Measurements from ENCODE around the gene ZBTB40.

The ZBTB40 gene

DNA sequence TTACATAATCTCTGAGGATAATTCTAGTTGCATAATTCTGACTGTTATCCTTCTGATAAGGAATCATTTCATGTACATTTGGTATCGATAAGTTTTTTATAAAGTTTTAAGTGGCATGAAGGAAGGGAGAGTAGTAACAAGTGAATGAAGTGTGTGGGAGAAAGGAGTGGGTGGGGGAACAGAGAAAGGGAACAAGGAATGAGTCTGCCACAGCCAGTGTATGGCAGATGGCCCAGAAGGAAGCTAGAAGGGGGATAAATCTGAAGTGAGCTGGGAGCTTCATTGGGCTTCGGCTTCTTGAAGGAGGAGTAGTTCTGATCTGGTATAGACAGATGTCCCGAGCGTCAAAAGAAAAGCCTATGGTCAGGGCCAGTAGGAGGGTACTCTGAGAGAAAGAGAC, 18.6 kb downstream of the ZBTB40 start:
- TF ChIP-seq ZNF274 (IDR thresholded peaks at IDR 0.05; ENCODE audit: low read depth, low read length) = no peak
- no peak overlapping the region for H3K4me3 ChIP-seq (ENCODE audit: low read length)

DNA sequence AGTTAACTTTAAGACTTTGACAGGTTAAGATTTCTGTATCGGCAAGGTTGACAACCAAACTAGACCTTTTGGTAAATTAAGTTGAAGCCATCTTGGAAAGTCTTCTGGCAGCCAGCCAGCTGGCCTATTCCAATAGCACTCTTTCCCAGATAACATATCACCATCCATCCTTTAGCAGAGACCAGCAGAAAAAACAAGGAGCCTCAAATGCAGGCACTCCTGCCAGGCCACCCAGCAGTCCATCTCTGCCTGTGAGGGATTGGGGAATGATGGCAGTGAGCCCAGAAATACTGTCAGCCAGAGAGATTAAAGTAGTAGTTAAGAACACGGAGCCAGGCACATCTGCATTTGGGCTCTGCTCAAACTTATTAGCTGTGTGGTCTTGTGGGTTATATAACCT, 19.4 kb downstream of the ZBTB40 start:
- H3K4me3 ChIP-seq (ENCODE audit: low read length) = no peak overlapping the region
- no peak for TF ChIP-seq ZNF274 (IDR thresholded peaks at IDR 0.05; ENCODE audit: low read depth, low read length)

DNA sequence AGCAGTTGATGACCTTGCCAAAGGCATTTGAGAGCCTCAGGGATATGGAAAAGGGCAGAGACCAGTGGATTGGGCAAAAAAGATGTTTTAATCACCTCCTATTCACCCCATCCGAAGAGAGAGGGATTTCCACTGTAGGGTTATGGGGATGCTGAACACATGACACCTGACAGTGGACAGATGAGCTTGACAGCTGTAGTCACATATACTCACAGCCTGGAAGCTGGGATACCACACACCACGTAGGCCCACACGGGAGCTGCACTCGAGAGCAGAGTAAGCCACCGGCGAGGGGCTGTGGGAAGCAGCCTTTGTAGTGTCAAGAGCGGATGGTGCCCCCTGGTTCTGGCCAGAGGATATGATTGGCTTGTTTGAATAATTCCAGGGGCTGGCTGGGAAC, 20.0 kb downstream of the ZBTB40 start:
- TF ChIP-seq ZNF274 (IDR thresholded peaks at IDR 0.05; ENCODE audit: low read depth, low read length) = no peak

DNA sequence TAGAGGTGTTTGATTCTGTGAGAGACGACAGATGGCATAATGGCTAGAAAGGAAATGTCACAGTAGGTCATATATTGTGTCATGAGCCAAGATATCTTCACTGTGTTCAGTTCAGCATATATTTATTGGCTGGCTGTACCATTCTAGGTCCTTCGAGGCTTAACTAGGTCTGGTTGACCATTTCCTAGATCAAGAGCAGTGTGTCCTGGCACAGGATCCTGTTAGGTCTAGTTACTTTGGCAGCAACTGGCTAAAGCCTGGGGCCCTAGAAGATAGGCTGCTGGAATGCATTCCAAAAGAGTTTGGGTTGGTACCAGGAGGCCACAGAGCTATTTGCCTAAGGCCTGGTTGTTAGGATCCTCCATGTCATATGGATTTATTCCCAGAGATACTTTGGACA, 20.9 kb downstream of the ZBTB40 start:
- H3K4me3 ChIP-seq (ENCODE audit: low read length) = no peak overlapping the region
- no peak for TF ChIP-seq ZNF274 (IDR thresholded peaks at IDR 0.05; ENCODE audit: low read depth, low read length)

More for the DNA sequence above, 20.0 kb downstream of the ZBTB40 start:
- H3K4me3 ChIP-seq (ENCODE audit: low read length) = no peak overlapping the region

DNA sequence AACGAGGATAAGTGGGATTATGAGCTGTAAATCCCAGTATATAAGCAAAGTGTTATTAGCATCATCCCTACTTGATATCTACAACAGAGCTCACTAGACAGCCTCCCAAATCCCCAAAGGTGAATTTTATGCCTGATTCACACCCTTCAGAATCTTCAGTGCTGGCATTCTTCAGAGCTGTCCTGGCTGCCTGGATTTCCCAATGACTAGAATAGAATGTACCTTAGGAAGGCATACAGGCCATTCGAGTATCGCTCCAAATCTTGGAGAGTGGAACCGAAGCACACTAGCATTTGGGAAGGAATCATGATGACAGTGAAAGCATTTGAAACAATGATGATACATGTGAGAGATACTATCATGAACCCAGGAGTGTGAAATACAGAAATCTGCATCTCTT, 22.3 kb downstream of the ZBTB40 start:
- TF ChIP-seq ZNF274 (IDR thresholded peaks at IDR 0.05; ENCODE audit: low read depth, low read length) = no peak
- H3K4me3 ChIP-seq (ENCODE audit: low read length) = no peak overlapping the region

DNA sequence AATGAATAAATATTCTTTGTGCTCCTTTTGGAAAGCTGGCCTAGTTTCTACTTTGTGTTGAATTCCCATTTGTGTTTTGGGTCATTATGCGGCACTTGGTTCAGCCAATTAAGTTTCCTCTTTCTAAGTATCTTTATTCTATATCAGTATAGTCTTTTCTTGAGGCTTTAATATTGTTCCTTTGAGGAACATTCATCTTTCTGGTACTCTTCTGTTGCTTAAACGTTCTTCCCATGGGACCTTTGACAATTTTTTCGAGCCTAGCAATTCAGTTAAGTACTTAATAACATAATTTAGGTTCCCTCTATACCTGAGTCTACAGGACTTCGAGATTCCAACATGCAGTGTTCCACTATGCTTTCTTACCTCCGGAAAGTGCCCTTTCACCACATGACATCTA, 24.9 kb downstream of the ZBTB40 start:
- no peak for TF ChIP-seq ZNF274 (IDR thresholded peaks at IDR 0.05; ENCODE audit: low read depth, low read length)
- no peak overlapping the region for H3K4me3 ChIP-seq (ENCODE audit: low read length)

DNA sequence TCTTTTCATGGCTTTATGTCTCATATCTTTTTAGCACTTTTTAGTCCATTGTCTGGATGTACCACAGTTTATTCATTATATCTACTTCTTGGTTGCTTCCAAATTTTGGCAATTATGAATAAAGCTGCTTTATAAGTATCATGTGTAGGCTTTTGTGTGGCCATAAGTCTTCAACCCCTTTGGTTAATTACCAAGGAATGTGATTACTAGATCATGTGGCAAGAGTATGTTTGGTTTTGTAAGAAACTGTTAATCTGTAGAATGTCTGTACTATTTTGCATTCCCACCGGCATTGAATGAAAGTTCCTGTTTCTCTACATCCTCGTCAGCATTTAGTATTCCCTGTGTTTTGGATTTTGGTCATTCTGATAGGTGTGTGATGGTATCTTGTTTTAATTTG, 31.5 kb downstream of the ZBTB40 start:
- TF ChIP-seq ZNF274 (IDR thresholded peaks at IDR 0.05; ENCODE audit: low read depth, low read length) = no peak
- H3K4me3 ChIP-seq (ENCODE audit: low read length) = no peak overlapping the region

DNA sequence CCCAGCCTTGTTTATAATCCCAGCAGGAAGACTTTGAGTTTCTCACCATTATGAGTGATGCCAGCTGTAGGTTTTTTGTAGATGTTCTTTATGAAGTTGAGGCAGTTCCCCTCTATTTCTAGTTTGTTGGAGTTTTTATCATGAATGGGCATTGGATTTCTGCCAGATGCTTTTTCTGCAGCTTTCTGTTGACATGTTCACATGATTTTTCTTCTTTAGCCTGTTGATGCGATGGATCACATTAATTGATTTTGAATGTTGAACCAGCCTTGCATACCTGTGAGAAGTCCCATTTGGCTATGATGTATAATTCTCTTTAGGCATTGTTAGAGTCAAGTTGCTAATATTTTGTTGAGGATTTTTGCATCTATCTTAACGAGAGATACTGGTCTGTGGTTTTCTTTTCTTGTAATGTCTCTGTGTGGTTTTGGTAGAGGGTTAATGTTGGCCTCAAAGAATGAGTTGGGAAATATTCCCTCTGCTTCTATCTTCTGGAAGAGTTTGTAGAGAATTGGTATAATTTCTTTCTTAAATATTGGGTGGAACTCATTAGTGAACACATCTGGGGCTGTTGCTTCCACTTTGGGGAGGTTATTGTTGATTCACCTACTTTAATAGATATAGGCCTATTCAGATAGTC, 33.2 kb downstream of the ZBTB40 start:
- no peak for TF ChIP-seq ZNF274 (IDR thresholded peaks at IDR 0.05; ENCODE audit: low read depth, low read length)
- no peak overlapping the region for H3K4me3 ChIP-seq (ENCODE audit: low read length)

DNA sequence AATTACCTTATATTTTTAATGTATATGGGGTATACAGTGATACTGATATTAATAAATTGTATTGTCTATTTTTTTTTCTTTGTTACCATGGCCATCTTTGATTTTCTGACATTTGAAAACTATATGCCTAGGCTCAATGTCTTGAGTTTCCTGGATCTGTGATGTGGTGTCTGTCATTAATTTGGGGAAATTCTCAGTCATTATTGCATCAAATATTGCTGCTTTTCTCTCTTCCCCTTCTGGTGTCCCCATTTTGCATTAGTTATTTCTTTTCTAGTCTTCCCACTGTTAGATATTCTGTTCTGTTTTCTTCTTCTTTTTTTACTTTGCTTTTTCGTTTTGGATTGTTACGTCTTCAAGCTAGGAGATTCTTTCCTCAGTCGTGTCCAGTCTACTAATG, 33.8 kb downstream of the ZBTB40 start:
- TF ChIP-seq ZNF274 (IDR thresholded peaks at IDR 0.05; ENCODE audit: low read depth, low read length) = no peak
- no peak overlapping the region for H3K4me3 ChIP-seq (ENCODE audit: low read length)

DNA sequence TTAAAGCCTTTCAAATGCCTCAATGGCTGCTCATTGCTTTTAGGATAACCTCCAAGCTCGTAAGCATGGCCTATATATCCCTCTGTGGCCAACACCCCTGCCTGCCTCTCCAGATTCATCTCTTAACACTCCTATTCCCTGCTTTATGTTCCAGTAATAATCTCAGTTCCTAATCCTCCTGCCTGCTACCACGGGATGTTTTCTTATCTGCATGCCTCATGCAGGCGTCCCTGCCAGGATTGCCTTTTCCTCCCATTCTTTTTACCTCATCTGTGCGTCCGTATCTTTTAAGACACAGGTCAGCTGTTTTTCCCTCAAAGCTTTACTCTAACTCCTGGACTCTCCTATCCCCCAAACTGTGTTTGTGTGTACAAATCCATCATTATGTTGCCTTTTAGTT, 36.1 kb downstream of the ZBTB40 start:
- TF ChIP-seq ZNF274 (IDR thresholded peaks at IDR 0.05; ENCODE audit: low read depth, low read length) = no peak
- H3K4me3 ChIP-seq (ENCODE audit: low read length) = no peak overlapping the region

DNA sequence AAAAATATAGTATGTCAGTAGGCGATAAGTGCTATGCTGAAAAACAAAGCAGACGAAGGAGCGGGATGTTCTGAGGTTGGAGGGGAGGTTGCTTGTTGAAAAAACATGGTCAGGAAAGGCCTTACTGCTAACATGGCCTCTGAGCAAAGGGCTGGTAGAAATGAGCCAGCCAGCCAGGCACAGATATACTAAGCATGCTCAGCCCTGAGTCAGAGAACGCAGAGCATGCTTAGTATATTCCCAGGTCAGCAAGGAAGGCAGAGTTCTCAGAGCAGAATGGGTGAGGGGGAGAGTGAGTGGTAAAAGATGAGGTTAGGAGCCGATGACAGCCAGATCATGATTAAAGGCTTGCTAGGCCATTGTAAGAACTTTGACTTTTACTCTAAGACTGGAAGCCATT, 36.7 kb downstream of the ZBTB40 start:
- H3K4me3 ChIP-seq (ENCODE audit: low read length) = no peak overlapping the region
- no peak for TF ChIP-seq ZNF274 (IDR thresholded peaks at IDR 0.05; ENCODE audit: low read depth, low read length)

DNA sequence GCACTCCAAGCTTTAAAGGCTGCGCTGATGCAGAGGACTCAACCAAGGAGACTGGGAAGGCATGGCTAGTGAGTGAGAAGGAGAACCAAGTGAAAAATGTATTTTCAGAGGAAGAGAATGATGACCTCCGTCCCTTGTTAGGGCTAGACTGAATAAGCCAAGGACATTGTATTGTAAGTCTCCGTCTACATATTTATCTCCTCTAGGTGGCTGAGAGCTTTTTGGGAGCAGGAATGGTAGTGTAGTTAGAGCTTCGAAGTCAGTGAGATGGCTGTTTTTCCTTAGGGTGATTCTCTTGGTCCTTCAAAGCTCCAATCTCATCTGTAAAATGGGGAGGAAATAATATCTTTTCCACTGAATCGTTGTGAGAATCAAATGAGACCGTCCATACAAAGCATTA, 37.6 kb downstream of the ZBTB40 start:
- H3K4me3 ChIP-seq (ENCODE audit: low read length) = no peak overlapping the region
- no peak for TF ChIP-seq ZNF274 (IDR thresholded peaks at IDR 0.05; ENCODE audit: low read depth, low read length)

DNA sequence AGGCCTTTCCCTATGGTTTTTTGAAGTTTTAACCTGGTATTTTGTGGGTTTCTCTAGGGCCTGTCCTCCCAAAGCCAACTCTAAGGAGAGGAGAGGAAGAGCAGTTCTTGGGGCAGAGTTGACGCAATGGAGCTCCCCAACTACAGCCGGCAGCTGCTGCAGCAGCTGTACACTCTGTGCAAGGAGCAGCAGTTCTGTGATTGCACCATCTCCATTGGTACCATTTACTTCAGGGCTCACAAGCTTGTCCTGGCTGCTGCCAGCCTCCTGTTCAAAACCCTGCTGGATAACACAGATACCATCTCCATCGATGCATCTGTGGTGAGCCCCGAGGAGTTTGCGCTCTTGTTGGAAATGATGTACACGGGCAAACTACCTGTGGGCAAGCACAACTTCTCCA, 38.2 kb downstream of the ZBTB40 start:
- TF ChIP-seq ZNF274 (IDR thresholded peaks at IDR 0.05; ENCODE audit: low read depth, low read length) = no peak
- no peak overlapping the region for H3K4me3 ChIP-seq (ENCODE audit: low read length)

DNA sequence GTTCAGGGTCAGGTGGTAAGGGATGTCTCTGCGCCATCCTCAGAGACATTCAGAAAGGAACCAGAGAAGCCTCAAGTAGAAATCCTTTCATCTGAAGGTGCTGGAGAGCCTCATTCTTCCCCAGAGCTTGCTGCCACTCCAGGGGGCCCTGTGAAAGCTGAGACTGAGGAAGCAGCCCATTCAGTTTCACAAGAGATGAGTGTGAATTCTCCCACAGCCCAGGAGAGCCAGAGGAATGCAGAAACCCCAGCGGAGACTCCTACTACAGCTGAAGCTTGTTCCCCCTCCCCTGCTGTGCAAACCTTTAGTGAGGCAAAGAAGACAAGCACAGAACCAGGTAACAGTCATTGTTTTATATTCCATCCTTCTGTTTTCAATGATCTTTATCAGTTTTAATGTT, 38.7 kb downstream of the ZBTB40 start:
- no peak for TF ChIP-seq ZNF274 (IDR thresholded peaks at IDR 0.05; ENCODE audit: low read depth, low read length)
- no peak overlapping the region for H3K4me3 ChIP-seq (ENCODE audit: low read length)

DNA sequence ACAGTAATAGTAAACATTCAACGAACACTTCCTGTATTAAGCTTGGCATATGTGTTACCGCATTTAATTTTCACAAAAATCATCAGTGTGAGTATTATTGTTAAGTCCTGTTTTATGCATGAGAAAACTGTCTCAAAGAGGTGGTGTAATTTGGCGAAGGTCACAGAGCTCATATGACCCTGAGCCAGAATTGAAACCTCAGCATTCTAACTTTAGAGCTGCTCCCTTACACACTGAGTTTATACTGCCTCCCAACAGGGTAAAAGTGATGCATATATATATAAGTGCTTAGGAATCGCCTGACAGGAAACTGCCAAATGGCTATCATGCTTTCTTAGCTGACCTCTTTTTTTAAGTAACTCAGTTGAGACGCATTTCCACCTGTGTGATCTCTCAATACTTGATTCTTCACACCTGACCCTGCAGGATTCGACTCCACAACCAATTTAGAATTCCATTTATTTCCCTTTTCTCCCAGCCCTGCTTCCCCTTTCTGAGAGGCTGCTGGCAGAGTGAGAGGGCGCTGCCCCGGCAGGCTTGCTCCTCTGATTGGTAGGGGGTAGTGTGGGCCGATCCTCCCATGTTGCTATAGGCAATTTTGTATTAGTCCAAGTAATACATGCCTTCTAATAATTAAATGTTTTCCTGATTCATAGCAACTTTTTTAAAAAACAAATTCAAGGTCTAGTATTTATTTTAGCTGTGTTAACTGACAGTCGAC, 40.5 kb downstream of the ZBTB40 start:
- TF ChIP-seq ZNF274 (IDR thresholded peaks at IDR 0.05; ENCODE audit: low read depth, low read length) = no peak
- no peak overlapping the region for H3K4me3 ChIP-seq (ENCODE audit: low read length)

DNA sequence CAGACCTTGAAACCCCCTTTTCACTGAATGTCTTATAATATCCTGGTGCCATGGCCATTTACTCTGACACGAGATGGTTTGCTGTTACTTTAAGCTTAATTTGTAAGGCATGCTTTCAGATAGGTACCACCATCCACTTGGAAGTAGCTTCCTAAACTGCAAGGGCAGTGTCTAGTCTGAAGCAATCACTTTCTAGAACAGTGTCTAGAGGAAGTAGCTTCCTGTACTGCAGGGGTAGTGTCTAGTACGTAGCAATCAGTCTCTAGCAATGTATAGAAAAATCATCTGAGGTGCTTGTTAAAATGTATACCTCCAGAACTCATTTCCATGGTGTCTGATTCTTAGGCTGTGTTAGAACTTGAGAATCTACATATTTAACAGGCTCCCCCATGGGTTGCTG, 42.5 kb downstream of the ZBTB40 start:
- TF ChIP-seq ZNF274 (IDR thresholded peaks at IDR 0.05; ENCODE audit: low read depth, low read length) = no peak
- H3K4me3 ChIP-seq (ENCODE audit: low read length) = no peak overlapping the region

Data from GM08714 (cell line).